ENCODE results near the gene WDR20.
A peak's percentile ranks its signal among the peaks of the same experiment; 100 is the strongest.

Gene WDR20

GRCh38 chr14:102221026-102221425 is 81.3 kb downstream of the WDR20 start:
- DNase-seq = peak in 1 of 2 donors; percentile 15

- DNase-seq = no peak
Measured at GRCh38 chr14:102222009-102222575, 82.4 kb downstream of the WDR20 start.

GRCh38 chr14:102222751-102223150 is 83.1 kb downstream of the WDR20 start:
- no peak for DNase-seq

- DNase-seq = no peak
Measured at GRCh38 chr14:102223682-102224081, 84.0 kb downstream of the WDR20 start.

GRCh38 chr14:102225386-102225785 is 85.7 kb downstream of the WDR20 start:
- no peak for DNase-seq

GRCh38 chr14:102225936-102226335 is 86.2 kb downstream of the WDR20 start:
- no peak for DNase-seq

- no peak for DNase-seq
Measured at GRCh38 chr14:102226356-102227125, 86.8 kb downstream of the WDR20 start.

GRCh38 chr14:102227184-102227964 is 87.7 kb downstream of the WDR20 start:
- no peak for DNase-seq

GRCh38 chr14:102229071-102229738 is 89.5 kb downstream of the WDR20 start:
- DNase-seq = no peak

GRCh38 chr14:102229739-102230092 is 90.0 kb downstream of the WDR20 start:
- no peak for DNase-seq

- DNase-seq = no peak
Measured at GRCh38 chr14:102230481-102231210, 90.9 kb downstream of the WDR20 start.

GRCh38 chr14:102231476-102232347 is 92.0 kb downstream of the WDR20 start:
- no peak for DNase-seq

- DNase-seq = no peak
Measured at GRCh38 chr14:102232348-102232625, 92.6 kb downstream of the WDR20 start.

GRCh38 chr14:102233081-102233480 is 93.4 kb downstream of the WDR20 start:
- DNase-seq = no peak

GRCh38 chr14:102234331-102235264 is 94.9 kb downstream of the WDR20 start:
- DNase-seq = no peak

- DNase-seq = peak; percentile 48 to 63
Measured at GRCh38 chr14:102235275-102235897, 95.7 kb downstream of the WDR20 start.

GRCh38 chr14:102236026-102236425 is 96.3 kb downstream of the WDR20 start:
- DNase-seq = no peak

- no peak for DNase-seq
Measured at GRCh38 chr14:102238131-102238530, 98.4 kb downstream of the WDR20 start.

- no peak for DNase-seq
Measured at GRCh38 chr14:102238766-102239165, 99.1 kb downstream of the WDR20 start.

- no peak for DNase-seq
Measured at GRCh38 chr14:102239231-102239630, 99.5 kb downstream of the WDR20 start.
